ENCODE data around the gene ARHGAP26.
A peak's percentile ranks its signal among the peaks of the same experiment; 100 is the strongest.

ARHGAP26 gene

GRCh38 chr5:142753116-142753631 is 17.0 kb upstream of the ARHGAP26 start:
- DNase-seq (ENCODE audit: low spot score): peak; percentile 96

GRCh38 chr5:142754031-142754430 is 16.1 kb upstream of the ARHGAP26 start:
- no peak for DNase-seq (ENCODE audit: low spot score)

GRCh38 chr5:142756576-142756975 is 13.6 kb upstream of the ARHGAP26 start:
- no peak for DNase-seq (ENCODE audit: low spot score)

- no peak for DNase-seq (ENCODE audit: low spot score)
These were observed 12.6 kb upstream of the ARHGAP26 start for GRCh38 chr5:142757564-142757963.

GRCh38 chr5:142758062-142758795 is 11.9 kb upstream of the ARHGAP26 start:
- no peak for DNase-seq (ENCODE audit: low spot score)

- no peak for DNase-seq (ENCODE audit: low spot score)
These were observed 11.4 kb upstream of the ARHGAP26 start for GRCh38 chr5:142758796-142759145.

- no peak for DNase-seq (ENCODE audit: low spot score)
These were observed 6.5 kb upstream of the ARHGAP26 start for GRCh38 chr5:142763701-142764100.

- DNase-seq (ENCODE audit: low spot score): no peak
These were observed 3.0 kb upstream of the ARHGAP26 start for GRCh38 chr5:142767178-142767577.

GRCh38 chr5:142767911-142768310 is 2.3 kb upstream of the ARHGAP26 start:
- no peak for DNase-seq (ENCODE audit: low spot score)

- DNase-seq (ENCODE audit: low spot score): peak; percentile 69
These were observed 855 bp upstream of the ARHGAP26 start for GRCh38 chr5:142769251-142769792.

- DNase-seq (ENCODE audit: low spot score): peak; percentile 42
These were observed 753 bp downstream of the ARHGAP26 start for GRCh38 chr5:142770650-142771609.

GRCh38 chr5:142771666-142772065 is 1.5 kb downstream of the ARHGAP26 start:
- peak; percentile 53 for DNase-seq (ENCODE audit: low spot score)

- no peak for DNase-seq (ENCODE audit: low spot score)
These were observed 2.5 kb downstream of the ARHGAP26 start for GRCh38 chr5:142772446-142773293.

GRCh38 chr5:142777099-142777498 is 6.9 kb downstream of the ARHGAP26 start:
- no peak for DNase-seq (ENCODE audit: low spot score)

- DNase-seq (ENCODE audit: low spot score): no peak
These were observed 7.7 kb downstream of the ARHGAP26 start for GRCh38 chr5:142777850-142778249.

- peak; percentile 95 for DNase-seq (ENCODE audit: low spot score)
These were observed 9.1 kb downstream of the ARHGAP26 start for GRCh38 chr5:142779163-142779840.

- DNase-seq (ENCODE audit: low spot score): peak; percentile 93
These were observed 10.7 kb downstream of the ARHGAP26 start for GRCh38 chr5:142780871-142781270.

GRCh38 chr5:142782976-142783530 is 12.9 kb downstream of the ARHGAP26 start:
- DNase-seq (ENCODE audit: low spot score): no peak

GRCh38 chr5:142783601-142784341 is 13.6 kb downstream of the ARHGAP26 start:
- peak; percentile 85 for DNase-seq (ENCODE audit: low spot score)

GRCh38 chr5:142784401-142784955 is 14.3 kb downstream of the ARHGAP26 start:
- DNase-seq (ENCODE audit: low spot score): no peak
